ENCODE data around the gene ALG5. TPM values are rescaled to one million over a fixed set of nuclear protein-coding genes. Genes with fewer than 3 reads are reported as not detected.

Gene ALG5
- total and polyA plus RNA-seq, 7 donors, result 9.1 to 29.9 (median 14.6) TPM

GRCh38 chr13:37010424-37010823 is 11.3 kb upstream of the ALG5 start:
- Histone ChIP-seq H3K27me3 (ENCODE audit: insufficient read depth in 3 of 3, low read length in 2 of 3) (no peaks in the 10 kb centered on the region), H3K9me3 (no peaks in the 10 kb centered on the region), H3K27ac (no peak overlapping the region), H3K4me3 (no peak overlapping the region), H3K4me1 (no peaks in the 10 kb centered on the region), H3K36me3 (ENCODE audit: insufficient read depth in 1 of 2, low read depth in 1 of 2) (peaks cover 0 to 98% of the 10 kb centered on the region in 2 donors)
- WGBS, 3 donors, result 81 to 90% (median 81%) methylated on average over 1 of the region's 1 CpG
- DNase-seq, result no peak
- TF ChIP-seq CTCF (IDR thresholded peaks at IDR 0.05), result no peak
- intact Hi-C loops (cut with DNase I), result no loop called here
- no peak for ATAC-seq

- DNase-seq, result no peak
- ATAC-seq, result no peak
- Histone ChIP-seq H3K9me3 (no peaks in the 10 kb centered on the region), H3K27me3 (ENCODE audit: insufficient read depth in 3 of 3, low read length in 2 of 3) (no peaks in the 10 kb centered on the region), H3K4me1 (no peaks in the 10 kb centered on the region), H3K4me3 (no peak overlapping the region), H3K27ac (no peak overlapping the region), H3K36me3 (ENCODE audit: insufficient read depth in 1 of 2, low read depth in 1 of 2) (peaks cover 3 to 99% of the 10 kb centered on the region in 2 donors)
- TF ChIP-seq CTCF (IDR thresholded peaks at IDR 0.05), result no peak
- intact Hi-C loops (cut with DNase I), result no loop called here
- WGBS, 3 donors, result 85 to 88% (median 87%) methylated on average over 5 of the region's 5 CpGs
Measured at GRCh38 chr13:37009692-37010091, 10.6 kb upstream of the ALG5 start.

GRCh38 chr13:37001921-37002250 is 2.7 kb upstream of the ALG5 start:
- Histone ChIP-seq H3K4me3 (peak overlapping the region; percentile 94), H3K36me3 (ENCODE audit: insufficient read depth in 1 of 2, low read depth in 1 of 2) (peaks cover 4 to 48% of the 10 kb centered on the region in 2 donors), H3K9me3 (no peaks in the 10 kb centered on the region), H3K27me3 (ENCODE audit: insufficient read depth in 3 of 3, low read length in 2 of 3) (no peaks in the 10 kb centered on the region), H3K4me1 (peaks cover 19% of the 10 kb centered on the region), H3K27ac (no peak overlapping the region)
- ATAC-seq (no peak), DNase-seq (no peak)
- intact Hi-C loops (cut with DNase I), result loop anchor here in 1 of 2 donors (5.0 kb wide), 1 partner anchor 35 kb away; no protein-coding TSS in a partner anchor
- TF ChIP-seq CTCF (IDR thresholded peaks at IDR 0.05), result no peak
- WGBS, 3 donors, result 30 to 38% (median 31%) methylated on average over 3 of the region's 3 CpGs

- Histone ChIP-seq H3K4me3 (peak overlapping the region; percentile 94), H3K27ac (peak overlapping the region; percentile 86), H3K27me3 (ENCODE audit: insufficient read depth in 3 of 3, low read length in 2 of 3) (no peaks in the 10 kb centered on the region), H3K4me1 (peaks cover 19% of the 10 kb centered on the region), H3K9me3 (no peaks in the 10 kb centered on the region), H3K36me3 (ENCODE audit: insufficient read depth in 1 of 2, low read depth in 1 of 2) (peaks cover 0 to 34% of the 10 kb centered on the region in 2 donors)
- DNase-seq, result peak; percentile 19 to 57
- ATAC-seq, result peak in 1 of 4 donors; percentile 0
- 0 to 1% (median 1%) methylated on average over 21 of the region's 21 CpGs for WGBS, 3 donors
- intact Hi-C loops (cut with DNase I), result loop anchor here in 1 of 2 donors (2.0 kb wide), 1 partner anchor 80 kb away; no protein-coding TSS in a partner anchor
- TF ChIP-seq CTCF (IDR thresholded peaks at IDR 0.05), result no peak
Measured at GRCh38 chr13:36998624-36999041, 507 bp downstream of the ALG5 start.
